ENCODE results near the gene DGKI. TPM values are rescaled to one million over a fixed set of nuclear protein-coding genes. Genes with fewer than 3 reads are reported as not detected.

The DGKI gene
- total RNA-seq, 1 experiment from 2014 or later: 0.39 TPM

DNA sequence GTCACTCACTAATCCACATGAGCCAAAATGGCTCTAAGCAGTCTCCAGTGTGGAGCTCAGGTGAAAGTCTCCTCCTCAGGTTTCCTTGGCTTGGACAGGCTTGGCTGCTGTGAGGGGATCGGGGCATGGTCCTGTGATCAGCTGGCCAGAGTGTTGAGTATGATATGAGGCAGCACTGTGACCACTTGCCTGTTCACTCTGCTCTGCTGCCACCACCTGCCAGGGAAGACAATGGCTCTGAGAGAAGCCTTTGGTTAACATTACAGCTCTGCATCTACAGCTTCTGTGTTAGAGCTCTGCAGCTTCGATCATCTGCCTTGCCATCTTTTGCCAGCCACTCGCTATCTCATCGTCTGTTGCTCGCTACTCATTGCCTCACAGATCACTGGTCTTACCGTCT is 483.1 kb downstream of the DGKI start:
- Histone ChIP-seq H3K27me3 (replicated peaks; ENCODE audit: insufficient read depth, low read depth, low read length, poor library complexity) (no peaks in the 10 kb centered on the region), H3K9me3 (ENCODE audit: low read depth, low read length, poor library complexity, severe bottlenecking) (peaks cover 31% of the 10 kb centered on the region), H3K36me3 (ENCODE audit: insufficient read depth, low read length, poor library complexity, severe bottlenecking) (no peaks in the 10 kb centered on the region), H3K4me1 (ENCODE audit: insufficient read depth, low read length, poor library complexity, severe bottlenecking) (no peaks in the 10 kb centered on the region), H3K27ac (ENCODE audit: low read depth, low read length, poor library complexity, severe bottlenecking) (no peak overlapping the region), H3K4me3 (ENCODE audit: low read depth, low read length, poor library complexity, severe bottlenecking) (no peak overlapping the region)
- no TSS peak for BruUV-seq (replicated peaks)
- POLR2A ChIA-PET (ENCODE audit: low non-redundant PET): no interaction called here
- CTCF ChIA-PET: no interaction called here
- TF ChIP-seq, protein P1, sequence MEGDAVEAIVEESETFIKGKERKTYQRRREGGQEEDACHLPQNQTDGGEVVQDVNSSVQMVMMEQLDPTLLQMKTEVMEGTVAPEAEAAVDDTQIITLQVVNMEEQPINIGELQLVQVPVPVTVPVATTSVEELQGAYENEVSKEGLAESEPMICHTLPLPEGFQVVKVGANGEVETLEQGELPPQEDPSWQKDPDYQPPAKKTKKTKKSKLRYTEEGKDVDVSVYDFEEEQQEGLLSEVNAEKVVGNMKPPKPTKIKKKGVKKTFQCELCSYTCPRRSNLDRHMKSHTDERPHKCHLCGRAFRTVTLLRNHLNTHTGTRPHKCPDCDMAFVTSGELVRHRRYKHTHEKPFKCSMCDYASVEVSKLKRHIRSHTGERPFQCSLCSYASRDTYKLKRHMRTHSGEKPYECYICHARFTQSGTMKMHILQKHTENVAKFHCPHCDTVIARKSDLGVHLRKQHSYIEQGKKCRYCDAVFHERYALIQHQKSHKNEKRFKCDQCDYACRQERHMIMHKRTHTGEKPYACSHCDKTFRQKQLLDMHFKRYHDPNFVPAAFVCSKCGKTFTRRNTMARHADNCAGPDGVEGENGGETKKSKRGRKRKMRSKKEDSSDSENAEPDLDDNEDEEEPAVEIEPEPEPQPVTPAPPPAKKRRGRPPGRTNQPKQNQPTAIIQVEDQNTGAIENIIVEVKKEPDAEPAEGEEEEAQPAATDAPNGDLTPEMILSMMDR (conservative IDR thresholded peaks at IDR 0.05; ENCODE audit: low read depth, low read length): no peak
- no peak for TF ChIP-seq EZH2 (IDR thresholded peaks at IDR 0.05; ENCODE audit: borderline replicate concordance, low read depth, low read length, poor library complexity, severe bottlenecking)
- intact Hi-C loops (cut with micrococcal nuclease; ENCODE audit: unreplicated experiment): no loop called here
- DNase-seq (ENCODE audit: low spot score): no peak

DNA sequence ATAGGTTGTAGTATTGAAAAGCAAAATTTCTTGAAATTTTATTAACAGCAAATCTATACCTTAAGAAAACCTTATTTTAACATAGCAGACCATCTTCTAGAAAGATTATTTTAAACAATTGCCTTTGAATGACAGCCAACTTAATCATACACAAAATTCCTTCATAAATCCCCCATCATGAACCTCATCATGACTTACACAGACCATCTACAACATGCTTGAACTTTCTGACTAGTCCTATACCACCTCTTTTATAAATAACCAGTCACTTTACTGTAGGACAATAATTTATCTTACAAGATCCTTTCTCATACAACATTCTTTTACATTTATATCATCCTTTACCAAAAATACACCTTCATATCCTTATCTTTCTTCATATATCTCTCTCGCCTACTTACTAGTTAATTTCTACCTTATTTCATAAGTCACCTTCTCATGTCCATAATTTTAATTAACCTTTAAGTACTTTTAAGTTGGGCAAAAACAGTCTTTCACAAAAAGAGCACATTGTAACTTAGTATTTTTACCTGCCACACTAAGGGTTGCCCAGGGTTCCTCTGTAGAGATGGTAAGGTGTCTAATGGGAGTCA is 486.6 kb downstream of the DGKI start:
- H3K36me3 ChIP-seq (ENCODE audit: insufficient read depth, low read length, poor library complexity, severe bottlenecking): no peaks in the 10 kb centered on the region
- no peak overlapping the region for H3K4me3 ChIP-seq (ENCODE audit: low read depth, low read length, poor library complexity, severe bottlenecking)
- H3K9me3 ChIP-seq (ENCODE audit: low read depth, low read length, poor library complexity, severe bottlenecking): peaks cover 32% of the 10 kb centered on the region
- TF ChIP-seq, protein P1 (conservative IDR thresholded peaks at IDR 0.05; ENCODE audit: low read depth, low read length): no peak
- DNase-seq (ENCODE audit: low spot score): no peak
- no peaks in the 10 kb centered on the region for H3K4me1 ChIP-seq (ENCODE audit: insufficient read depth, low read length, poor library complexity, severe bottlenecking)
- intact Hi-C loops (cut with micrococcal nuclease; ENCODE audit: unreplicated experiment): no loop called here
- no peaks in the 10 kb centered on the region for H3K27me3 ChIP-seq (replicated peaks; ENCODE audit: insufficient read depth, low read depth, low read length, poor library complexity)
- ChIA-PET CTCF (no interaction called here), POLR2A (ENCODE audit: low non-redundant PET) (no interaction called here)
- H3K27ac ChIP-seq (ENCODE audit: low read depth, low read length, poor library complexity, severe bottlenecking): no peak overlapping the region
- no TSS peak for BruUV-seq (replicated peaks)

DNA sequence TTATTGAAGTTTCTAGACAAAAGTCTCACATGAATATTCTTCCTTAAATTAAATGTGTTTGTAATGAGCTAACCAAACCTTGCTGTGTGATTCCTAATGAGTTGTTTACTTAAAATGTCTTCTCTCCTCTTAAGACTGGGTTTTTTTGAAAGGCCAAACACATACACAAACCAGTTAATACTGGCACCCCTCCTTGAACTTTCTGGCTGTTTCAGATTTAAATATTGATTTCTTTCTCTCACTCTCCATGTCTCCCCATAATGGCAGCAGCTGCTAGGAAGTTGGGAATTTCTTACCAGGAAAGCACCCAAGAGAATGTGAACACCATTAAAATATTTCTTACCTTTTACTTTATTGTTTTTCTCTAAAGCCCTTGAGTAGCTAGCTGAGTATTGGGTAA is 491.8 kb downstream of the DGKI start:
- peaks cover 9% of the 10 kb centered on the region for H3K4me1 ChIP-seq (ENCODE audit: insufficient read depth, low read length, poor library complexity, severe bottlenecking)
- no peak overlapping the region for H3K27ac ChIP-seq (ENCODE audit: low read depth, low read length, poor library complexity, severe bottlenecking)
- intact Hi-C loops (cut with micrococcal nuclease; ENCODE audit: unreplicated experiment): no loop called here
- POLR2A ChIA-PET (ENCODE audit: low non-redundant PET): no interaction called here
- CTCF ChIA-PET: no interaction called here
- H3K4me3 ChIP-seq (ENCODE audit: low read depth, low read length, poor library complexity, severe bottlenecking): no peak overlapping the region
- H3K27me3 ChIP-seq (replicated peaks; ENCODE audit: insufficient read depth, low read depth, low read length, poor library complexity): no peaks in the 10 kb centered on the region
- no peaks in the 10 kb centered on the region for H3K36me3 ChIP-seq (ENCODE audit: insufficient read depth, low read length, poor library complexity, severe bottlenecking)
- no TSS peak for BruUV-seq (replicated peaks)
- H3K9me3 ChIP-seq (ENCODE audit: low read depth, low read length, poor library complexity, severe bottlenecking): peaks cover 12% of the 10 kb centered on the region
- TF ChIP-seq, protein P1 (conservative IDR thresholded peaks at IDR 0.05; ENCODE audit: low read depth, low read length): no peak
- no peak for TF ChIP-seq EZH2 (IDR thresholded peaks at IDR 0.05; ENCODE audit: borderline replicate concordance, low read depth, low read length, poor library complexity, severe bottlenecking)
- DNase-seq (ENCODE audit: low spot score): no peak
